GM12872 (cell line): Measurements from ENCODE around the gene UBXN4.

ENCODE experiments used
- CTCF ChIP-seq: IDR thresholded peaks from 3 replicates; pipeline ENCODE4 v1.5.1; 2011; ENCODE audit warnings: low read depth, mild to moderate bottlenecking, low read length, moderate library complexity; ENCODE audit not compliant: insufficient read depth

UBXN4 gene, protein sequence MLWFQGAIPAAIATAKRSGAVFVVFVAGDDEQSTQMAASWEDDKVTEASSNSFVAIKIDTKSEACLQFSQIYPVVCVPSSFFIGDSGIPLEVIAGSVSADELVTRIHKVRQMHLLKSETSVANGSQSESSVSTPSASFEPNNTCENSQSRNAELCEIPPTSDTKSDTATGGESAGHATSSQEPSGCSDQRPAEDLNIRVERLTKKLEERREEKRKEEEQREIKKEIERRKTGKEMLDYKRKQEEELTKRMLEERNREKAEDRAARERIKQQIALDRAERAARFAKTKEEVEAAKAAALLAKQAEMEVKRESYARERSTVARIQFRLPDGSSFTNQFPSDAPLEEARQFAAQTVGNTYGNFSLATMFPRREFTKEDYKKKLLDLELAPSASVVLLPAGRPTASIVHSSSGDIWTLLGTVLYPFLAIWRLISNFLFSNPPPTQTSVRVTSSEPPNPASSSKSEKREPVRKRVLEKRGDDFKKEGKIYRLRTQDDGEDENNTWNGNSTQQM

DNA sequence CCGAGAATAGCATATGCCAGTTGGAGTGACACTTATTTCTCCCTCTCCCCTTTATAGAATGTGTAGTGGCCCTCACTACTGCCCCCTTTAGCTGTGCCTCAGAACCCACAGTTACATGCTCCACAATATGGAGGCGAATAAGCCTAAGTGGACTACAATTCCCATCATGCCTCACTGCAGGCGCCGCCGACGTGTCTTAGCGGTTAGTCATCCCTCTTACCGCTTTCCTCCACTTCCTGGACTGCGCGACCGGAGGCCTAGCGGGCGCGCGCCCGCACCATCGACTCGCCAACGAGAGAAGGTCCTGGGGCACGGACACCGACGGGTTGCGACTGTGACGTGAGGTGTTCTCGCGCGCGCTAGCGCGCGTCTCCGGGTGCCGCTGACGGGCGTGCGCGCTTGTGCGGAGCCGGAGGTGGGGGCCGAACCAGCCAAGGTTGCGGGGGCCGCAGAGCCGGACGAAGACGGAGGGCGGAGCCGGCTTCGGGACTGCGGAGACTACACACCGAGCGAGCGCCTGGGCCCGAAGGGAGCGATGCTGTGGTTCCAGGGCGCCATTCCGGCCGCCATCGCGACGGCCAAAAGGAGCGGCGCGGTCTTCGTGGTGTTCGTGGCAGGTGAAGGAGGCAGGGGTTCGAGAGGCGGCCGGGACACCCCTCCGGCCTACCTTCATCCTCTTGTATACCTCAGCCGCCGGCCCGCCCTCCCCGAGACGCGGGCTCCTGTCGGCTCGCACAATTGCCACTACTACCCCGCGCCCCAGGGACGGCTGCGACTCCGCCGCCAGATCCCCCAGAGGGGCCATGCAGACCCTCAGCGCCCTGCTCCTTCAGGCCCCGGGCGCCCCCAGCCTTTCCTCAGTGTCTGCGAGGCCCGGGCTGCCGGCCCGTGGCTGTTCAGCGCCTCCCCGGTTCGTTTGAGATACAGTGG, at the start of gene UBXN4:
Gene UBXN4, plus strand, starts transcription at position 461 of the 930 bp plus-strand sequence. Its CDS starts 75 bp downstream, at position 536.
- peak; percentile 68 for TF ChIP-seq CTCF

DNA sequence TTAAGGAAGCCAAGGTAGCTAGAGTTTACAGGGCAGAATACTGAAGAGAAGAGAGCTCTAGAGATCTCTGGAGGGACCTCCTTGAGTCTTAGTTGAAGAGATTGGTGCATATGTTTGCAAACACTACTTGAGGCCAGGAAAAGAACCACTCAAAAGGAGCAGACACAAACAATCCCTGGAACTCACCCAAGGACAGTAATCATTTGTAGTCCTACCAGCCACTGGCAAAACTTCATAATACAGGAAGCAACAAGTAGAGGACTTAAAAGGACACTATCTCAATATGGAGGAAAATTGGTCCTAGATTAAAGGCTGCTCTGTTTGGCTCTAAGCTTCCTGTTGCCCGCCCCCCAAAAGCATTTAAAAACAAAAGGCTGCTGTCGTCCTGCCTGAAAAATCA, 46.9 kb upstream of the UBXN4 start:
- TF ChIP-seq CTCF = no peak

GRCh38 chr2:135698838-135699237, 42.8 kb upstream of the UBXN4 start:
- TF ChIP-seq CTCF = no peak

GRCh38 chr2:135701442-135701841, 40.2 kb upstream of the UBXN4 start:
- no peak for TF ChIP-seq CTCF

- TF ChIP-seq CTCF = no peak
Observed at GRCh38 chr2:135703300-135703699, 38.4 kb upstream of the UBXN4 start.

DNA sequence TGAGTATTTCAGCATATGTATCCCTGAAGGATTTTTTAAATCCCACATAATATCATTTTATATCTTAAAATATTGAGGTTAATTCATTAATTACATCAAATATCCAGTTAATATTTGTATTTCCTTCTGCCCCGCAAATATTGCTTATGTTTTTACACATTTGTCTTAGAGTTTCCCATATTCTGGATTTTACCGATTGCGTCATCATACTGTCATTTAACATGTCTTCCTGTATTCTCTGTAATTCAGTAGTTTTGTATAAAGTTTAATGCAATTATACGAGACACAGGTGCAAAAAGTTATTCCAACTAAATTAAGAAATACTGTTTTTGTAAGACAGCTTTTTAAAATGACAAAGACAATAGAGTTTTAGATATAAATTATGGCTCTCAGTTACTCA, 33.5 kb upstream of the UBXN4 start:
- TF ChIP-seq CTCF = no peak

GRCh38 chr2:135709992-135710391, 31.7 kb upstream of the UBXN4 start:
- TF ChIP-seq CTCF = peak; percentile 82
